GM21717 (cell line): ENCODE data around the gene MR1.

Experiments used
- ATAC-seq: cut with Tn5 transposase; IDR thresholded peaks from one replicate; pipeline ENCODE4 v1.9.1; 2021; ENCODE audit warnings: mild to moderate bottlenecking, moderate library complexity; ENCODE audit not compliant: unreplicated experiment

Gene MR1

DNA sequence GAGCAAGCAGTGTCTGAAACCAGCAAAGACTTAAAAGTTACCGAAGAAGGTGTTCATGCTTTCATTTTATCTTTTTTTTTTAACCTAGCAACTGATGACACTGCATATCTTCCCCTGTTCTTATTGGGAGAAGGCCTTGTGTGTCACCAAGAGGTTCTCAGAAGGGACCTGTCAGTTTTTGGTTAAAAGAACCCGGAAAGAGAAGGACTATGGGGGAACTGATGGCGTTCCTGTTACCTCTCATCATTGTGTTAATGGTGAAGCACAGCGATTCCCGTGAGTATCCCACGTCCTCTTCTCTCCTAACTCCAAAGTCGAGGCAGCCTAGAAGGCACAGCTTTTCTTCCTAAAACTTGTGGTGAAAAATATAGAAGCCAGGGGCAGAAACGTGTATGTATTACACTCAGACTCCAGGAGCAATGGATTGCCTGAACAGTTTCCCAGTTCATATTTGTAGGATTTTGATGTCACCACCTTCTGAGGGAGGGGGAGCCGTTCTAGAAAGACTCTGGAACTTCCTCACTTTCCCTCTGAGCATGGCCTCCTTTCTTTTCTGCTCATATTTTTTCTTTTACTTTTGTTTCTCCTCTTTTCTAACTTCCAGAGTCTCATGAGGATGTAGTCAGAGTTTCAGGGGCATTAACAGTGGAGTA is at the start of gene MR1:
MR1 (plus strand) TSS at position 185 of the 653 bp plus-strand sequence; CDS start at position 210, 25 bp downstream.
- peak; percentile 93 for ATAC-seq

DNA sequence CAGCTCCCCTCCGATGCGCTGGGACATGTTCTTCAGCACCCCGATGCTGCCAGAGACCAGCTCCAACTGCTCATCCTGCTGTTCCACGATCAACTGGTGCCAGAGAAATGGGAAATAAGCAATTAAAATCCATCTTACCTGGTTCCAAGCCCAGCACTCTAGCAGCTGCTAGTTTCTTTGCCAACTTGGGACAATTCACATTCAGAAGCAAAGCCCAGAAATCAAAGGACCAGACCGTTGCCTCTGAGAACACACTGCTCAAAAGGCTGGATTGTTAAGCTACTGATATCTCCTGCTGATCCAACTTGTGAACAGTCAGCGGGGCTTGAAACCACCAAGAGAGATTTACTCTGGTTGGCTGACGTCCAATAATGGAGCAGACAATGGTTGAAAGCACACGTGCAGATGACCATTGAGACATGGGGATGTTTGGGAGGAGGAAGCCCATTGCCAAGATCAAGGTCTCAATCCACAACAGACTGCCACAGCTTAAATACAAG is 45.5 kb upstream of the MR1 start:
- ATAC-seq: no peak

DNA sequence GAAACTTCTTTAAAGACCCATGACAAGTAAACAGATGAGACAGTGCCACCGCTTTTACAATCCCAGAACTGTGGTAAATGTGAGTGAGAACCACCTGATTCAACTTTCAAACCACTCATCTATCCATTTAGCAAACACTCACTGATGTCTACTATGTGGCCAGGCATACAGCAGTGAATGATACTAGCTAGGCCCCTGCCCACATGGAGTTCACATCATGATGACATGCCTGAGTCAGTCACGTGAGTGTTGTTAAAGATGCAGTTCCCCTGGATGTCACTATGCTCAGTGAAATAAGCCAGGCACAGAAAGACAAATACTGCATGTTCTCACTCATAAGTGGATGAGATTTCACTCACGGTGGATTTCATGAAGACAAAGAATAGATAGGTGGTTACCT is 39.5 kb upstream of the MR1 start:
- ATAC-seq: no peak

DNA sequence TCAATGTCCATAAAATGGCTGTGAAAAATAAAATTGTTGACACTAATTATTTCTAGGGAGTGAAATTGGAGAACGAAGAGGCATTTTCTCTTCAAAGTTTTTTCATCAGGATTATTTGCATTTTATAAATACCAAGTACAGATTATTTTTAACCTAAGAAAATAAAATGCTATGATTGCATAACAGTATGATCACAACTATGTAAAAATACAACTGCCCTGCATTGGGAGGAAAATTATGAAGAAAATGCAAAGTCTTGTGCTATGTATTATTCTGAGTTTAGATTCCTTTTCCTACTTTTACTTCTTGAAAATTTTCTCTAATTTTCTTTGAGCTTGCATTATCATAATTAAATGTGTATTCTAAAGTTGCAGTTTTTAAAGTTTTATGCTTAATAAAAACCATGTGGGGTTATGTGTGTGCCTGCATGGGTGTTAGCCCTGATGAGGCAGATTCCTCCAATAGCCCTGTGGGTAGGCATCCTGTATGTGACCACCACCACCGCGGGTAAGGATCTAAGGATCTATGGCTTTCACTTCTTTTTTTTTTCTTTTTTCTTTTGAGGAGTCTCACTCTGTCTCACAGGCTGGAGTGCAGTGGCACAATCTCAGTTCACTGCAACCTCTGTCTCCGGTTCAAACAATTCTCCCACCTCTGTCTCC is 35.8 kb upstream of the MR1 start:
- ATAC-seq: no peak

DNA sequence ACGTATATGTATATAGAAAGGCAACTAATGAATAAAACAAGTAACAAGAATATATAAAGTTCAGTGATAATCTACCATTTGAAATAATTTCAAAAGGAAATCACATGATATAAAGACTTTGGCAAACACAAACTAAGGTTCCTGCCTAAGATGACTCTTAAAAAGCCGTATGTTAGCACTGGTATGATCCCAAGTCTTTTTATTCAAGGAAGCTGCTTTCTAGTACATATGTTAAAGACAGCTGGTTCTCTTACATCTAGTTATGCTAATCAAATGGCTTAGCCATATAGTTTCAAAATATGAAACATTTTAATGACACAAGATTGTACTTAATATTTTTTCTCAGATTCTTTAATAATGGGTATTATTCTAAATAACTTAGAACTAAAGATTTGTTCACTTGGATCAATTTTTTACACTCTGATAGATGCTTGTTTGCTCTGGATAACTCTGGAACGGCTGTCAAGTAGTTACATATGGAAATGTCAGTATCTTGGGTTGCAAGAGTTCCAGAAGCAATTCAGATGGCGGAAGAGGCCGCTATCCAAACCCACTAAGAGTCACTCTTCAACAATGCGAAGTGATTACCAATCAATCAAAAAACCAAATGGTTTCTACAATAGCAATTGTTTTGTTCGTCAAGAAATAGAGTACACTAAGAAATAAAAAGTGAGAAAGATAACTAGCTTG is 32.5 kb upstream of the MR1 start:
- no peak for ATAC-seq

DNA sequence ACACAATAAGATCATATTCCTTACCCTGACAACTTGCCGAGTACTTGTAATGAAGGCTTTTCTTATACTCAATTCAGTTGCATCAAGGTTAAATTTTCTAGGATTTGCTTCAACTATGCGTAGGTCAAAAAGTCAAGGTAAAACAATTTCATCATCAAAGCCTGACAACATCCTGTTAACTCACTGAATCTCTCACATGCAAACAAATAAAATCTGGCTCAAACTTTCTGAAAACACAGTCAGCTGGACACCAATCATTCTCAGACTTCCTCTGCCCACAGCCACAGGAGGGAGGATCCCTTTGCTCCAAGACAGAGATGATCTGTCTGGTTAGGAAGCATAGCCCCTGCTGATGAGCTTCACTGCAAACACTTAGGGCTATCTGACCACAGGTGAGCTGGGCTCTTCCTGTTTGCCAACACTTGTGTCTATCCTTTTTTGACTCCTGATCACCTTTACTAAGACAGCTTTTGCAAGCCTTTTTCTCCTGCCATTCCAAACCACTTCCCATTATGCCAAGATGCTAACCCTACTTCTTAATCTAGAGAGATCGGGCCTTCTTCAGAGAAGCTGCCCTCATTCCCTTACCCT is 31.1 kb upstream of the MR1 start:
- ATAC-seq: no peak

DNA sequence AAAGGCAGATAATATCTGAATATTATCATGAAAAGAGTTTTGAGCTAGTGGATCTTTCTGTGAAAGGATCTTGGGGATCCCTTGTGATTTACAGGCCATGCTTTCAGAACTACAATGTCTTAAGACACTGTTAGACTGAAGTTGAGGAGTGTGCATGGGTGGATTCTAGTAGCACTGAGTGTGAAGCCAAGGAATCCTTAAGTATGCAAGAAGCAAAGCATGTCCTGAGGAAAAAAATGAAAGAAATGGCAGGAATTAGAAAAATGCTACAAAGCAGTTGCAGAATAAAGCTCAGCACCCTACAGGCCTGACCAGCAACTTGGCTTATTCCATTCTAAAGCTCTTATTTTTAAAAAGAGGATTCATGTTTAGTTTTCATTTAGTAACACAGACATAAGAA is 23.0 kb upstream of the MR1 start:
- ATAC-seq: no peak

DNA sequence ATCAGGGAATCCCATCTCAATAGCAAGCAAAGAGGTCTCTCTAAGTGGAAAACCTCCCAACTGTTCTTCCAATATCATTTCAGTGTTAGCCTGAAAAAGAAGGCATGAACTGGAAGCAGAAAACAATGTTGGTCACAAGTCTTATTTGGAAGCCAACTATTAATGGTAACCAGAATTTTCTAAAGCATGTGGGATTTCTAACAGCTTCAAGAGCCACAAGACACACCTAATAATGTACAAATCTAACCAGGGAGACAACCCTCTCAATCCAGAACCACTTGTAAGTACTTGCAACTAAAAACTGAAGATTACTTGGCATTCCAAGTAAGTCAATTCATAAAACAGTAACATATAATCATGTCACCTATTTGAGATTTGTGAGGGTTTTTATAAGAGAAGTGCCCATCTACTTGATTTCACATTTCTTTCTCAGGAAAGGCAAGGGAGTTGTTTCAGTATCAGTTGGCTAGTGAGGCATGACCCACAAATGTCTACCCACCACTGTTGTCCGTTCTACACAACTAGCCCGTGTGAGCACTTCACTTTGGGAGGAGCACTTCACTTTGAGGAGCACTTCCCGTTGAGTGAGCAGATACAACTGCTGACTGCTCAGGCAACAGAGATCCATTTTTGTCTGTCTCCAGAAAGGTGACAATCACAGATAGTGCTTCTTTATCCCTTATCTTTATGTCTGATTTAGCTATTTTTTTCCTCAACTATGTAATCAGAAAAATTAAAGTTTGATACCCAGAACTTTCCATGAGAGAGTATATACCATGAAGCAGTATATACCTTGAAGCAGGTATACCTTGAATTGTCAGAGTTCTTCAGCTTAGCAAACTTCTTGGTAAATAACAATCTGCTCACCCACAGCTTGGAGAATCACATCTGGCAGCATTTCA is 22.2 kb upstream of the MR1 start:
- no peak for ATAC-seq

DNA sequence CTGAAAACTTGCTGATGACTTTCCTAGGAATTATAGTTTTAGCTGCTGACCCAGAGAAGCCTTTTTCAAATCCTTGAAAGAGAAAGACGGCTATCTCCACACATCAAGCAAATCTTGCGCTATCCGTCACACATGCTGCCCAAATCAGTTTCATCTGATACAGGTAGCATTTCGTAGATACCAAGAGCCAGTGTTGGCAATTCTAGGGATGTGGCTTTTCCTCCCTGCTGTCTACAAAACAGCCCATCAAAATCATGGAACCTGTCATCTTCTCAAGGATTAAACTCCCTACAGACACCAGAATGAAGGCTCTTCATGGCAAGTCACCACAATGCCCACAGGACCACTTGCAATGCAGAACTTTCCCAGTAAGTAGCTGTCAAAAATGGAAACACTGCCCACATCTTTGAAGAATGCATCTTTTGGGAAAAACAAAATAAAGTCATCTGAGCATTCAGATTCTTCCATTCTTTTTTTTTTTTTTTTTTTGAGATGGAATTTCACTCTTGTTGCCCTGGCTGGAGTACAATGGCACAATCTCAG is 21.5 kb upstream of the MR1 start:
- no peak for ATAC-seq

DNA sequence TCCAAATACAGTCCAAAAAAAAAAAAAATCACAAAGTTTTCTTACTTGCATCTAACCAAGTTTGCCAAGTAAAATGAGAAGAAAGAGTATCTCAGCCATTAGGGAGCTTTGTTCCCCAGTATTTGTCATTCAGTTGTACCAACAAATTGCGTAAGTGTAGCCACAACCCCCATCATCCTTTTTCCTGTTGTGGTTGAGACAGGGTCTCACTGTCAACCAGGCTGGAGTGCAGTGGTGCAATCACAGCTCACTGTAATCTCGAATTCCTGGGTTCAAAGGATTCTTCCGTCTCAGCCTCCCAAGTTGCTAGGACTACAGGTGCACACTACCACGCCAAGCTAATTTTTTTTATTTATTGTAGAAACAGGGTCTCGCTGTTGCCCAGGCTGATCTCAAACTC is 20.6 kb upstream of the MR1 start:
- ATAC-seq: no peak

DNA sequence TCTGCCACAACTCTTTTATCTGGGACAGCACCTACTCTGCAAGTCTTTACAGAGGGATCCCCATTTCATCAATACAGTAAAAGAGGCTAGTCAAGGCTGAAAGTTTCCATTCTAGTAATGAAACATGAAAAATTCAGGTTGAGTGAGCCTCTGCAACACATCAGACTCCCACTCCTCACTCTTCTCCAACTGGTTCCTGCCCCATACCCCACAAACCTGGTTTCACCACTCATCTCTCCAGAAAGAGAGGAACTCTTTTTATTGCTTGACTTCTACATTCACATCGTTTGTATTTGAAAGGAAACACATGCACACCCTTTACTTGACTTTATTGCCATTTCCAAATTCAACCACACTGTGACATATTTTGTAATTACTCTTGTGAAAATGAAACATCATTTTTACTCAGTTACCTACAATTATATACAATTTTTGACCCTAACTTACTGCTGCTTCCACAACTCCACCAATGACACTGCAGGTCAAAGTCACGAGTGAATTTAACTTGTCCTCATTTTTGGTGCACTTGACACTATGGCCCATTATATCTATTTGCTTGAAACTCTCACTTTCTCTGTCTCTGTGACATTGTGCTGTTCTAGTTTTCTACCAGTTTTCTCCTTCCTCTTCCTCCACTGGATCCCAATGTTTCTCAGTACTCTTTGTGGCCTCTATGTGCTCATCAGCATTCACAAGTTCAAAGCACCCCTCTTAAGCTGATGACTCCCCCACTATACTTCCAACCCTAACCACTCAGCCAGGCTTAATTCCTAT is 19.1 kb upstream of the MR1 start:
- no peak for ATAC-seq

DNA sequence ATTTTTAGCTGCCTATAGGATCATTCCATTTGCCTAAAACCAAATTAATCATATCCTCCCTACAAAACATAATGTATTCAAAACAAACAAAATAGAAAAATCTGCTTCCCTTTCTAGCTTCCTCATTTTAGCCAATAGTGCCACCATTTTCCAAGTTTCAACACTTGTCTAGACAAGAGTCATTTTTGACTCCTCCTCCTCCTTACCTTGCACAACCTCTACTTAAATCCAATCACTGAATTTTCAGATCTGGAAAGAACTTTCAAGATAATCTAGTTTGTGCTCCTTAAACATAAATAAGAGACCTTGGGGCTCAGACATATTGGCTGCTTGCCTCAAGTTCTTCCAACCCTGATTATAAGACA is 18.6 kb upstream of the MR1 start:
- no peak for ATAC-seq

DNA sequence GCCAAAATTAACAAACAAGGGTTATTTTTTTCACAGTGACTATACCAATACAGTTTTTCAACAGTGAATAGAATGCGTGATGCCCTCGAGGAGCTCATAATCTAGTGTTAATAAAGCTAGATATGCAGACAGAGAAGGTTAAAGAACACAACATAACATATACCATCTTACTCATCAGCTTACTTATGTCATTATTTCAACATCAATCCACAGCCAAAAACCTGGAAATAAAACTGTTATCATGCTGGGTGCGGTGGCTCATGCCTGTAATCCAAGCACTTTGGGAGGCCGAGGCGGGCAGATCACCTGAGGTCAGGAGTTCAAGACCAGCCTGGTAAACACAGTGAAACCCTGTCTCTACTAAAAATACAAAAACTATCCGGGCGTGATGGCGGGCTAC is 17.2 kb upstream of the MR1 start:
- no peak for ATAC-seq

DNA sequence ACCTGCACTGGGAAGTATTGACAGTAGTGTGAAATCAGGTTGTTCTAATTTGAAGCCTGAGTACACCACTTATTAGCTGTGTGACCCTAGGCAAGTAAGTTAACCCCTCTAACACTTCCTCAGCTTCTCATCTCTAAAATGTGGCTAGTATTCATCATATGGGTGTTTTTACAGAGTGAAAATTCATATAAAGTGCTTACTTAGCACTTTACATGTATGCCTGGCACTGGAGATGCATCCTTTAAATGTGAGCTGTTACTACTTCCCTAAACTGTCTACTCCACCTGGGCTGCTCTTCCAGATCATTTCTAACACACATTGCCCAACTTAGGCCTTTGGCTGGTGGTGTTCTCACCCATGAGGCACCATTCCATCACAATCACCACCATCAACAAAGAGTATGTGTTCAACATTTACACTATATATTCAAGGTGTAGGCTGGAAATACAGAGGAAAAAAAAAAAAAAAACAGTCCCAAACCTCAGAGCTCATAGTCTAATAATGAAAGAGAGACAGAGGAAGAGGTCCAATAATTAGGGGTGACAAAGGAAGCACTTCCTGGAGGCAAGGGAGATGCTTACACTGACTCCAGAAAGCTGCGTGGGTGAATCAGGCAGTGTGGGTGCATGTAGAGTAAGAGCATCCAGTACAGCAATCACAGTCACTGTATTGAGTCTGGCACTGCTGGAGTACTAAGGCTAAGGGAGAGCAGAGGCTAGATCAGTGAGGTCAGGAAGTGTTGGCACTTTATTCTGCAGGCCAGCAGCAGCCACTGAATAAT is 14.7 kb upstream of the MR1 start:
- ATAC-seq: no peak

DNA sequence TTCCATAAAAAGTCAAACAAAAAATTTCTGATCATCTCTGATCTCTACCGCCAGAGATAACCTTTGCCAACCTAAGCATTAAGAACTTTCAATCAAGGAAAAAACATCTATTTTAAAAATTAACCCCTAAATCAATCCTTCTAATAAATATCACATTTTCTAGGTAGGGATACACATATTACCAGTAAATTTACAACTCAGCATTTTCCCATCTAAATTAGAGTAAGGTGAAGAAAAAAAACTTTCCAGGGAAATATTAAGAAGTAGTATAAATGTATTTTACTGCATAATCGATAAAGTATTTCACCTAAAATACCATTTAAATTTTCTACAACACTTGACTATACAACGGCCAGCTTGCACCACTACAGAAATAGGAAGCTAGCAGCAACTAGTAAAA is 12.6 kb upstream of the MR1 start:
- ATAC-seq: no peak

DNA sequence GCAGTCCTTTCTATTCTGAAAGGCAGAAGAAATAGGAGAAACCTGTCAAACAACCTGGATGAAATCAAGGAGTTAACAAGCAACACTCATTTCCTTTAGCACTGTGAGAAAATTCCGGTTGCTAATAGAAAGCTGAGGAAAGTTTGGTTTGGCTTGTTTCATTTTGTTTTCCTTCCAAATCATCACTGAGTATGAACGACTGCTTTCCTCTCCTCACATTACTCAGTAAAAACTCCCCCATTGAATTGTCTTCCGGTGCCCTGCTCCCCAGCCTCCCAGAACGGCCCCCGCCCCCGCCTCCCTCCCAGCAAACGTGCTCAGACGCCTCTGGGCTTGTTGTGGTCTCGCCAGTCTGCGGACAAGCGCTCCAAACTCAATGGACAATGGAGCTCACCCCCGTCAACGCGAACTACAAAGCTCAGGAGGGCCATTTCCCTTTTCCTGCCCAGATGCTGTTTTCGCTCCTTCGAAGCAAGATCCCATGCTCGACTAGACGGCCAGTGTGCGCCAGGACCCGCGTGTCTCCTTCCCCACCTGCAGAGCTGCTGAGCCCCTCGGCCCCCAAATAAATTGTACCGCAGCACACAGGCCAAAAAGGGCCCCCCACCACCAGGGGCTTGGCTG is 11.9 kb upstream of the MR1 start:
- peak; percentile 47 for ATAC-seq

DNA sequence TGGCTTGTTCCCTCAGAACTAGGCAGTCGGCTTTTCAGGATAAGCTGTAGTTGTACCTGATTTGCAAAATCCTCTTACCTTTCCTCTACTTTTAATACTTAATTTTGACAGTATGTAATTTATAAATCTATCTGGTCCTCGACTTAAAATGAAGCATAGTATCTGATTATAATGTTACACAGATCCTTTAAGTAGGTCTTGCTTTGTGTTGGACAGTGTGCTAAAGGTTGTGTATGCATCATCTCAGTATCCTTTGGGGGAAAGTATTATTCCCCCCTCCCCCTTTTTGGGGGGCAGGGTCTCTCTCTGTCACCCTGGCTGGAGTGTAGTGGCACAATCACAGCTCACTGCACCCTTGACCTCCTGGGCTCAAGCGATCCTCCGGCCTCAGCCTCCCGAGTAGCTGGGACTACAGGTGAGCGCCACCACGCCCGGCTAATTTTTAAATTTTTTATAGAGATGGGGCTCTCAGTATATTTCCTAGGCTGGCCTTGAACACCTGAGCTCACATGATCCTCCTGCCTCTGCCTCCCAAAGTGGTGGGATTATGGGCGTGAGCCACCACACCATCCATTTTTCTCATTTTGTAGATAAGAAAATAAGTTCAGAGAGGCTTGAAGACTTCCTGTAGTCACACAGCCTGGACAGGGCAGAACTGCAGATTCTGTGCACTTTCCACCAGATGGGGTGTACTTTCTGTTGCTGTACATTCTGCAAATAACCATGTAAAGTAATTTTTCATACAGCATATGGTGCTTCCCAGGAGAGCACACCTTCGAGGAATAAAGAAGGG is 10.3 kb upstream of the MR1 start:
- peak; percentile 2 for ATAC-seq

DNA sequence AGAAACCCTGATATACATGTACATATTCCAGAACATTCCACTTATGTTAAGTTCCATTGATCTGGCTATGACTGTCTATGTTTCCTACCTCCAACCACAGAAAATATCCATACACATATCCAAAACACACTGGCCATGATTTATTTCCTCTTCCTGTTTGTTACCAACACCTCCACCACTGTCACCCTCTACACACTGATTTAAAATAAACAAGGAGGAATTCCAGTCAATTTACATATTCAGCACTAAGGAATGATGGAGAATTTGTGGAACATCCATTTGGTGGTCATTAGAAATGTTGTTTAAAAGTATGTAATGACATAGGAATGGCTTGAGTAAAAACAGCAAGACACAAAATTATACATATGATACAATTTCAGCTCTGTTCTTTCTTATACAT is 5.6 kb upstream of the MR1 start:
- no peak for ATAC-seq
